ENCODE measurements around the gene SETD2.
"Not testable (repeated sequence)": the region's sequence is repeated elsewhere in the genome, so short reads cannot be mapped to it uniquely, and the experiment has no call there.

SETD2 gene

DNA sequence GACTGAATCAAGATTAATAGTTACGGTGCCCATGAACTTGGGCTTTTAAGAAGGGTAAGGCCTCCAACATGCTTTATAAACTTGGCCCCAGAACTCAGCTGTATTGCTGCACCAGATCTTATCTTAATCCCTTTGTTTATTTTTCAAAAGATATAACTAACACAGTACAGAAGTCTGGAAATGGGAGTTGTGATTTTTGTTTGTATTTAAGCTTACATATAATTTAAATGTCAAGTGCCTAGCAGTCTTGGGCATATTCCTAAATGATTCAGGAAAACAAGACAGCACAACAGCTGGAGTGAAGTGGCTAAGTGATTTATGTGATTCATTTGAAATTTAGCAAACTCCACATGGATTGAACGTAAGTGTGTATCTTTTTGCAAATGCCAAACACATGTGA, 128.3 kb downstream of the SETD2 start:
- no peak for DNase-seq (ENCODE audit: low read depth in 2 of 2, low spot score in 1 of 2)

DNA sequence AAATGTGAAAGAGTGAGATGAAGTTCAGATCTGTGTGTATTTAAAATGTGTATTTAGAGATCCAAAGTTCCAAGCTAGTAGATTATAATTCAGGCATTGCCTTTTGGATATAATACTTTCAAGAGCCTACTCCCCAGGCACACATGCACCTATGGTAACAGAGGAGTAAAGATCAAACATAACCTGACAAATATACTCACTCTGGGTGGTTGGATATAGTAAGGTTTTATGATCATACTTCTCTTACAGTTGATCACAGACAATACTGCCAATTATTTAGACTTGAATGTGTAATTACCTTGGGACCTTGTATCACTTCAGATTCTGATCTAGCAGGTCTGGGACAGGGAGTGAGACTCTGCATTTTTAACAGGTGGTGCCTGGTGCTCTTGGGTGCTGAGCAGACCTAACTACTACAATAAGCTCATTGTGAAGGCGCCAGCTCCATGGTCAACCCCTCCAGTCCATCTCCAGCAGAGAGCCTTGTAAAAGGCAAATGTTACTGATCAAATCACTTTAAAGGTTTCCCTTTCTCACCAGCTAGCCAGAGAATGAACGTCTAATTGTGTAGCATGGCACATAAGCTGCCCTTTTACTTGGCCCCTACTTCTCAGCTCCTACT, 128.9 kb downstream of the SETD2 start:
- no peak for DNase-seq (ENCODE audit: low read depth in 2 of 2, low spot score in 1 of 2)

DNA sequence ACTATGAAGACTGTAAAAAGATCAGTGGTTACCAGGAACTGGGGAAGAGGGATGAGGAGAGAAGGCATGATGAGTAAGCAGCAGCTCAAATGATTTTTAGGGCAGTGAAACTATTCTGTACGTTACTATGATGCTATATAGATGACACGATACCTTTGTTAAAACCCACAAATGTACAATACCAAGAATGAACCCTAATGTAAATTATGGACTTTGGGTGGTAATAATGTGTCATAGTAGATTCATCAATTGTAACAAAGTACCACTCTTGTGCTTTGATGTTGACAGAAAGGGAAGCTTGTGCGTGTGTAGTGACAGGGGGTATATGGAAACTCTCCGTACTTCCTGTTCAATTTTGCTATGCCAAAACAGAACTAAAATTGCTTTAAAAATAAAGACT, 132.9 kb downstream of the SETD2 start:
- DNase-seq (ENCODE audit: low read depth in 2 of 2, low spot score in 1 of 2), result not testable (repeated sequence)

DNA sequence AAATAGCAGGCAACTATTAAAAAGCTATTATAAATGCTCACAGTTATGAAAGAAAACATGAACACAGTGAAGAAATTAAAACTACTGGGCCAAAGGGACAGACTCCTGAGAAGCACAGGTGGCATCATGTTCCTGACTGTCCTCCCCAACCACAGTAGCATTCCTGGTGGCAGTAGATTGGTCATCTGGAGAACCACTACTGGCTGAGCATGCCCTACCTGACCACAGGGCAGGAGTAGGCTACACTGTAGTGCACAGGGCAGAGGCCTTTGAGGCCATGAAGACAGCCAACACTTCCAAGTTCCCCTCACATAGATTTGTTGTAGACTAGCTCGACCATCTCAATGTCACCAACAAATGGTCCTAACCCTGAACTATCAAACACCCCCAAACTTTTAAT, 135.2 kb downstream of the SETD2 start:
- DNase-seq (ENCODE audit: low read depth in 2 of 2, low spot score in 1 of 2), result no peak

DNA sequence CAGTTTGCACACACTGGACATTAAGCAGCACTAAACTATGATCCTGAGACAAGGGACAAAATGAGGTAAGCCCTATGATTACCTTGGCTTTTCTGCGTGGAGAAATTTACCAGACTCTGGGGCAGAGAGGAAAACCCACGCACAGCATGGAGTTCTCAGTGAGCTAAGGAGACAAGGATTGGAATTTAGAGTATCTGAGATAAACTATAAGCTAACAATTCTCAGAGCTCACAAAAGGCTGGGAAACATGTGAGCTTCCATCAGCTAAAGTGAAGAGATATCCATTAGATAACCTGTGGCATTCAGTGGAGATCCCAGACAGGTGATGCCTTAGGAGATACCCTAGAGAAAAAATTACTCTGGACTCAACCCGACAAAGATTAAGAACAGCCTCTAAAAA, 135.8 kb downstream of the SETD2 start:
- DNase-seq (ENCODE audit: low read depth in 2 of 2, low spot score in 1 of 2), result no peak

DNA sequence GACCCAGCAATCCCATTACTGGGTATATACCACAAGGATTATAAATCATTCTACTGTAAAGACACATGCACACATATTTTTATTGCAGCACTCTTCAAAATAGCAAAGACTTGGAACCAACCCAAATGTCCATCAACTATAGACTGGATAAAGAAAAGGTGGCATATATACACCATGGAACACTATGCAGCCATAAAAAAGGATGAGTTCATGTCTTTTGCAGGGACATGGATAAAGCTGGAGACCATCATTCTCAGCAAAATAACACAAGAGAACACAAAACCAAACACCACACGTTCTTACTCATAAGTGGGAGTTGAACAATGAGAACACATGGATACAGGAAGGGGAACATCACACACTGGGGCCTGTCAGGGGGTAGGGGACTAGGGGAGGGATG, 137.5 kb downstream of the SETD2 start:
- DNase-seq (ENCODE audit: low read depth in 2 of 2, low spot score in 1 of 2), result not testable (repeated sequence)

DNA sequence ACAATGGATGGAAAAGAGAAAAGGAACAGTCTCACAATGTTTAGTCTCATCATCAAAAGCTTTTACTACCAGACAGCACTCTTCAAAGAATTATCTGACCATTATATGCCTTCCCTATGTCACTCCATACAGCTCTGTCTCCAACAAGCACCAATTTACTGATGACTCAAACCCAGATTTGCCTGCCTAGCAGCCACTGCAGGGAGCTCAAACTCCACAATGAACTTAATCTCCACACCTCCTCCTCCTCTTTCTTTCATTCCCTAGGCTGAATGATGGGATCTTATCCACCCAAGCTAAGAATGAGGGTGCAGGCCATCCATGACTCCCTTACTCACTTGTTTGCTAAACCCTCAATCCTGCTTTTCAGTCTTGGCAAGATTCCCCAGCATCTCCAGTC, 139.0 kb downstream of the SETD2 start:
- no peak for DNase-seq (ENCODE audit: low read depth in 2 of 2, low spot score in 1 of 2)

DNA sequence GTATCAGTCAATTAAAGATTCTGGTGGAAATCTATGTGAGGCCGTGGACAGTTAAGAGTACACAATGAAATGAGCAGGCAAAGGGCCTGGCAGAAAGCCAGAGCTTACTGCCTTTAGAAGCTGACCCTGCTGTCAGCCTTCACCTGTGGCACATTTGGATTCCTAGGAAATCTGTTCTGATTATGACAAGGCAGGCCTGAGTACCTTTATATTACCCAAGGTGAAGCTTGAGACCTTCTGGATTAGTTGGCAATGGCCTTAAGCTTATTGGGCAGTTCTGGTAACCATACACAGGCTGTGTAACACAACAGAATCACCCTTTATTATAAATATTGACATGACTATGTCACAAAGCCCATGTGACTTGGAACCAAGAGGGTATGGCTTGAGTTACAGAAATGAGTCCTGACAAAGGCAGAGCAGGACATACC, 141.3 kb downstream of the SETD2 start:
- DNase-seq (ENCODE audit: low read depth in 2 of 2, low spot score in 1 of 2), result no peak

DNA sequence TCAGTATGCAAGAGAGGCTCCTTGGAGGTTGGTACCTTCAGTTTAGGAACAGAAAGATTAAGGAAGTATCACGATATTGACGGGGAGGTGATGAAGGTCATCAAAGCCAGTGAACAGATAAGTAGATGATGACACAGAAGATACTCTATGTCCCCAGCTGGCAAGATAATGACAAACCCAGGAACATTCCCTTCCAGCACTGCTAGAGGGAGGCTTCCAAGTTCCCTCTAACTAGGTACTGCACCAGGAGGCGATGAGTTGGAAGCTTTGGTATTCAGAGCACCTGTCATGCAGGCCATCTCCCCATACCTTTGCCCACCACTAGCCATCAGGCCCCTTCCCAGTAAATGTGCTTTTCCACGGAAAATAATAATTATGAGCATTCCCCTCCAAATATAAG, 143.6 kb downstream of the SETD2 start:
- no peak for DNase-seq (ENCODE audit: low read depth in 2 of 2, low spot score in 1 of 2)

DNA sequence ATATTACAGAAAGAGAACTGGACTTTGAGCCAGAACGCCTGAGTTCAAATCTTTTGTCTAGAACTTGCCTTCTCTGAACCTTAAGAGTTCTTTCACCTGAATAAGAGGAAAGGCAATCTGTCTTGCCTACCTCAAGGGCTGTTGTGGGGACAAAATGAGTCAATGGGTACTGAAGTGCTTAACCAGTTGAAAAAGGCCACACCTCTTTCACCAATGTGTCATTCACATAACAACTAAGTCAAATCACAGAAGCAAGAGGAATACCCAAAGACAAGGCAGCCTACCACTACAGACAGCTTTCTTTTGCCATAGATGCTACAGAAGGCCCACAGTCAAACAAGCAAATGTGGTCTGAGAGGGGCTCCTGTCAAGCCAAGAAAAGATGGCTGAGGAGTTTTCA, 144.7 kb downstream of the SETD2 start:
- no peak for DNase-seq (ENCODE audit: low read depth in 2 of 2, low spot score in 1 of 2)

DNA sequence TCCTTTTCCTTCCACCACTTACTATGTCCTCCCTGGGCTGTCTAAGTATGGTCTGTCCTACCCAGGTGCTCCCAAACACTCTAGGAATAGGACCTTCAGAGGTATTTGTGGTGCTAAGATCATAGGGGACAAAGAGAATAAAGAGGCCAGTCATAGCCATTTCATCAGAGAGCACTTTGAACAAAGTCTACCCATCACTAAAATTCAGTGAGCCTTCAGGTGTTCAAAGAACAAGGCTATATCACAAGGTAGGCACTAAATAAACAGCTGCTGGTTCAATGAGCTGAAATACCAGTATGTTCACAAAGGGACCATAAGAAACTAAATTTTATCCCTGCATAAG, 145.7 kb downstream of the SETD2 start:
- no peak for DNase-seq (ENCODE audit: low read depth in 2 of 2, low spot score in 1 of 2)

DNA sequence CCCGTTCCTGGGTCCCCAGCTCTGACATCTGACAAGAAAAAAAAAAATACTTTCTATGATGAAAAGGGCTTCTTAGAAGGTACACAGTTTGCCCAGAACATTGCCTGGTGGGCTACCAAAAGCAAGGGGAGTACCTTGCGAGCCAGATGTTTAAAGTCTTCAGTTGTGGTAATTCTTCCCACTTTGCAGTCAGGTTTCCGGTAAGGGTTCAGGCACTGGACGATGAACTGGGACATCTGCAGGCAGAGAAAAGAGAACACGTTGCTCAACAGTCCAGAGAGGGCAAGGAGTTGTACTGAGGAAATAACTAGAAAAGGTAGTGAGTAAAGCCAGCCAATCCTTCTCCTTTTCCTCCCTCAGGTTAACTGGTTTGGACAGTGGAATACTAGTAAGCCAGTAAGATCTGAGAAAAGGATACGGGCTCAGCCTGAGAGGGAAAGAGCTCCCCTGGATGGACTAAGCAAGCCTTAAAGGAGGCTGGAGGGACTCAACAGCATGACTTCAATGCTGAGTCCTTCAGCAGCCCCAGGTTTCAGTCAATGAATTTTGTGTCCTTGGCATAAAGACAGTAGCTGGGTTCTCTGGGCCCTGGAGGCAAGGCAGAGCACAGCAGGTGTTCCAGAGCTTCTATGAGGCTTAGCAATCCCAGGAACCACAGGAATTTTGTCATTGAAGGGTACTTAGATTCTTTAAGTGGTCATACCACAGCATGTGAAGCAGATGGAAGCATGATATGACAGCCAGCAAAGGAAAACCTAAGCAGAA, 146.2 kb downstream of the SETD2 start:
- DNase-seq (ENCODE audit: low read depth in 2 of 2, low spot score in 1 of 2), result no peak

DNA sequence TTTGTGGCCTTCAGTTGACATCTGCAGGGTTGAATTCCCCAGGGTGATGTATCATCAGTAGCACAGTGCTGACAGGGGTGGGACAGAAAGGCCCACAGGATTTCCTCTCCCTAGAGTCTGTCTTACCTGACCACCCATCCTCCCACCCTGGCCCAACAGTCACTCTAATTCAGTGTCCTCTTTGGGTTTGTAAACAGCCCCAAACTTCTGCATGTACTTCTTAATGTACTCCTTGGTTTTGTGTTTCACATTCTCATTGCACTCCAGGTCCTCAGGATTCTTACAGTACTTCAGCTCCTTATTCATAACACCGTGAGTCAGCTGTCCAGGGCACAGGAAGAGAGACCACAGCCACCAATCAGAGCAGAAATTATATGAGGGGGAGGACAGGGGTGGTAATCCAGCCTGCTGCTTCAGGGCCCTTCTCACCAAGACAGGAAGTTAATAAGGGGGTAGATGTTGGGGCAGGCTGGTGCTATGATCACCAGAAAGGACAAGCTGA, 146.9 kb downstream of the SETD2 start:
- peak in 1 of 2 donors; percentile 27 for DNase-seq (ENCODE audit: low read depth in 2 of 2, low spot score in 1 of 2)

DNA sequence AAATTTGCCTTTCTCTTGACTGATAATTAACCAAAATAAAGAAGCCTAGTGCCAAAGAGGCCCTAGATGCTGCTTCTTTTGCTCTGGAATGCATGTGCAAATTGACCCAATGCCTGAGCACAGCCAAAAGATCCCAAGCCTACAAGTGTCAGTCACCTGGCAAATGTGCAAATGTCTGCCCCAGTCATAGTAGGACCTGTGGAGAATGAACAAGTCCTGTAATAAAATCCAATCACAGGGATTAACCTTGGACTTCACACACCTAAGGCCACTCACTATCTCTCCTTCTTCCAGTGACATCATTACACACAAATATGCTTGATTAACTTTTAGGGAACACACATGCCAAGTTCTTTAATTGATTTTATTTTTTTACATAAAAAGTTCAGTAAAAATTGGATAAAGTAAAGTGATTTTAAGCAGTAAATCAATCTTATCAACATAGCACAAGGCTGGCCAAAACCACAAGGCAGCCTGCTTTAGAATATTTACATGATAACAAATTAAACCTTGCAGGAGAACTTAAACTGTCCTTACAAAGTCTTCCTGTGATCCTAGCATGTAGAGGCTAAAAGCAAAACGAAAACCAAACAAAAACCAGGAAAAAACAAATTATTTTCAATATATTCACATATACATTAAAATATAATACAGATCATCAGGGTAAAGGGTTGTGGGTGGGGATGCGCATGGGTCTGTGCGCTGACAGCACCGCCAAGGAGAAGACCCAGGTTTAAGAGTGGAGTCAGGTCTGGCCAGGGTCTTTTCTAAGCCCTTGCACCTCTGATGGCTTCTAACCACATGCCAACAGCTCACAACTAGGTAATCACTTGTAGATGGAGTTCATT, 147.6 kb downstream of the SETD2 start:
- DNase-seq (ENCODE audit: low read depth in 2 of 2, low spot score in 1 of 2), result no peak

DNA sequence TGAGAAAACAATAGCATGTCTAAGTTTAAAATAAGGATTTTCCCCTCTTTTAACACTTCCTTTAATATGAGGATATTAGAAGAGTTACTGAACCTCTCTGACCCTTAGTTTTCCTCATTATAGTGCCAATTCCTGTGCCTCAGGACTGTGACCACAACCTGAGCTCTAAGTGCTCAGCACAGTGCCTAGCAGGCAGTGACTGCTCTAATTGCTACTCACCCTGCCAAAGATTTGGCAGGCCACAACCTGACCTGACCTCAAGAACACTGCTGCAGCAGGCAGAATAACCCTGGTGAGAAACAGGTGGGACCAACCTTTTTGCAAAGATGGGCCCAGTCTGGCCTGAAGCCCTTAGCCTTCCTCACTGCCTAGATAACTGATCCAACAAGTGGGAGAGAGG, 148.8 kb downstream of the SETD2 start:
- DNase-seq (ENCODE audit: low read depth in 2 of 2, low spot score in 1 of 2), result no peak

DNA sequence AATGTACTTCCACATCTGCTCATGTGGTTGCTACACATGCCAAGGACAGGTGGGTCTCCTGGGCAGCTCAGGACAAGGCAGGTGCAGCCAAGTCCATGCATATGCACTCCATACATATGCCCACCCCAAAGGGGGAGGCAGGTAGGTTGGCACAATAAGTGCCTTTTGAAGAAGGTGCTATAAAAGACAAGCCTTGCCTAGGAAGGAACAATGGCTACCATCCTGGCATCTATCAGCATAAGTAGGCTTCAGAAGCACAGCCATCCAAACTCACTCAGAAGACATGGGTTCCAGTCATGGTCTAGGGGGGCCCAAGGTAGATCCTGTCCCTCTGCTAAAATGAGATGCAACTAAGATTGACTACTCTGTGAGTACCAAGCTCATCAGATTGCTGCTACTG, 149.9 kb downstream of the SETD2 start:
- DNase-seq (ENCODE audit: low read depth in 2 of 2, low spot score in 1 of 2), result no peak

DNA sequence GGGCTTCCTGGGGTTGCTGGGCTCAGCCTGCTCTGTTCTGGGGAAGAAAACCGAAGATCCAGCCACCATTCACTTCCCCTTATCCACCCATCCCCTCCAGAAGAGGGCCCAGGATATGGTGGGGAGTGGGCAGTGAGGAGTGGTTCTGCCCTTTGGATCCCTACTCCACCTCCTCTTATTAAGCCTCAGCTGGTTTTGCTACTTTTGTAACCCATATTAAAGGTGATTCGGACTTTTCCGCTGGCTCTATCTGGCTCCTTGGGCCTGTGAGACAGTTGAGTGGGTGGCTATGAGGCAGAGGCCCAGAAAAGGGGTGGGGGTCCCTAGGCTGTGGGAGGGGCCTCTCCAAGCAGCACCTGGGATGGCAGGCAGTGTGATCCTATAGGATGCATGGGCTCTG, 150.7 kb downstream of the SETD2 start:
- no peak for DNase-seq (ENCODE audit: low read depth in 2 of 2, low spot score in 1 of 2)

DNA sequence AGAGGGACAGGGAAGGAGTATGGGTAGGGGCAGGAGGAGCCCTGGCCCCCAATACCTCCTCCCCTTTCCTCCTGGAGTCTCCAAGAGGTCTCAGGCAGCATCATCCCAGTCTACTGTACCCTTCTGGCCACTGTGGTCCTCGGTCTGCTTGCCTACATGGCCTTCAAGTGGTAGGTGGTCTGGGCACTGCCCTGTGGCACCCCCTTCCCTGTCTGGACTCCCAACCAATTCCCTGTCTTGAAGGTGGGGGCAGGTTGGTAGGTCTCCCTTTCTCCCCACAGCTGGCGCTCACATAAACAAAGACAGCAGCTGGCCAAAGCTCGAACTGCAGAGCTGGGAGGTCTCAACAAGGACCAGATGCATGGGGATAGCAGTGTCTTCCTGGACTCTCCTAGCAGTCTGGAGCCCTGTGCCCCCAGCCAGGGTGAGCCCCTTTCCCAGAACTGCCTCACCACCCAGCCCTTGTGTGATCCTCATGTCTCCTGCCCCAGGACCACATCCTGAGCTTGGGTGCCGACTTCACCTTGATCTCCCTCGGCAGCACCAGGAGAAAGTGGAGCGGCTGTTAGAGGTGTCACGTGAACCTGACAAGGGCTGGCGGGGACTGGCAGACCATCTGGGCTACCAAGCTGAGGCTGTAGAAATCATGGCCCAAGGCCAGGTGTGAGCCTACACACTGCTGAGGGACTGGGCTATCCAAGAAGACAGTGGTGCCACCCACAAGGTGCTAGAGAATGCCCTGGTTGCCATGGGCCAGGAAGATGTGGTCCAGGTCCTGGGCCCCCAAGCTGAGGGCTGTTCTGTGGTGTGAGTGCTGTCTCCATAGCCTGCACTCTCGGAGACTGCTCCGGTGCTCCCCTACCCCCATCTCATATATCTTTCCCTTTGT, 151.3 kb downstream of the SETD2 start:
- DNase-seq (ENCODE audit: low read depth in 2 of 2, low spot score in 1 of 2), result no peak

DNA sequence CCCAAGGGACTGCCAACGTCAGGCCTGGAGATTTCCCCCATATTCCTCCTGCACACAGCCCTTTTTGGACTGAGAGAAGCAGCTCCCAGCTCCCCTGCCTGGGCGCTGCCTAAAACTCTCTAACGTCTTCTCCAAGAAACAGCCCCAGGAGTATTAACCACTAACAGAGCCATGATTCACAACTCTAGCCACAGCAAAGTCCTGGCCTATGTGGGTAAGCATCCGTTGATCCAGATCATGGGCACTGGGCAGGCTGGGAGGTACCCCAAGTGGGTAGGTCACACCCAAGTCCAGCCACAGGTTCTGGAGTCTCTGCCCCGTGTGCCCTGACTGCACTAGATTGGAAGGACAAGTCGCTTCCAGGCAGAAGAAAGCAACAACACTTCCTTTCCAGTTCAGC, 152.5 kb downstream of the SETD2 start:
- no peak for DNase-seq (ENCODE audit: low read depth in 2 of 2, low spot score in 1 of 2)

DNA sequence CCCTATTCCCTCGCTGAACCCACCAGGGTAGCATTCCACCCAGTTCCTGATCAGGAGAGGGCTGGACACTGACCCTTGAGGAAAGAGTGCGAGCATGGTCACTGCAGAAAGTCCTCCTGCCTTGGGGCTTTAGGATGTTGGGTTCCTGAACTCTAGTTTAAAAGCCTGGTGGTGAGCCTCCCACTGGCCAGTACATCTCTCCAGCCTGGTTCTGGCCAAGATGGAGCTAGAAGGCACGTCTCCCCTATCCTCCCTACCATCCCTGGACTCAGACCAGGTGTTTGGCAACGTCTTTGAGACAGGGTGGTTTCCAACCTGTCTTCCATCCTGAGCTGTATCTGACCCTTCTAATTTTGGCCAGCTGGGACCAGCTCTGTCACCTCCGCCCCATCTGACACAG, 153.0 kb downstream of the SETD2 start:
- DNase-seq (ENCODE audit: low read depth in 2 of 2, low spot score in 1 of 2), result no peak

DNA sequence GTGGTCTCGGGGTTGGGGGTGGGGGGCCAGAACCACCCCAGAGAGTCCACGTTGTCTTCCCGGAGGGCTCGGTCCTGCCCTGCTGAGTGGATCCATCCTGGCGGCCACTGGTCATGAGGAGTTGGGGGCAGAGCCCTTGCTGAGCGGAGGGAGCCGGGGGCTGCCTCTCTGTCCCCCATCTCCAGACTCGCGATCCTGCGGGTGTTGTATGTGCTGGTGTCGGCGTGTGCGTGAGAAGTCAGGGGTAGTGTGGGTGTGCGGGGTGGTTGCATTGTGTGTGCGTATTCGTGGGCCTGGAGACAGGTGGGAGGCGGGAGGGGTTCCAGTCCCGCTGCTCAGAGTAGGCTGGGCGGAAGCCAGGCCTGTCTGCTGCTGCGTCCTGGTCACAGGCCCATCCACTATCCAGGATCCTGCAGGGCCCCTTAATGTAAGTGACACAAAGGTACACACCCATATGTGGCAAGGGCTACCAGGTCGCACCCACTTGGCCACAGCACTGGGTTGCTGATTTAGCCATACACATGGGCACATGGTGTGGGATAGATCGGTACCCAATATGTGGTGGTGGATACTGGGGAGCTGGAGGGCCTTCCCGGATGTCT, 153.7 kb downstream of the SETD2 start:
- no peak for DNase-seq (ENCODE audit: low read depth in 2 of 2, low spot score in 1 of 2)

Data from stimulated activated CD8-positive, alpha-beta memory T cell treated with anti-CD3 and anti-CD28 coated beads, Interleukin-4, amount 100 ng/mL, for 4 hours (primary cell).